Activated CD8-positive, alpha-beta T cell treated with anti-CD3 and anti-CD28 coated beads, Interleukin-2, amount 10 ng/mL, durations not matched to agents 7 days and 5 days (primary cell): ENCODE measurements around the gene INTS6L. TPM values are rescaled to one million over a fixed set of nuclear protein-coding genes. Genes with fewer than 3 reads are reported as not detected.
"Not testable (repeated sequence)": the region's sequence is repeated elsewhere in the genome, so short reads cannot be mapped to it uniquely, and the experiment has no call there.

Experiments used
- ATAC-seq: fragments of 150-1000 bp; cut with Tn5 transposase; one replicate; pipeline ENCODE4 v1.10.0; 2021; ENCODE audit warnings: moderate library complexity
- CTCF ChIA-PET: fragments of 350-600 bp; sonication (Branson Sonifier 250); formaldehyde crosslinking; loops from one replicate; lab custom pipeline; 2021; ENCODE audit warnings: antibody characterized with exemption; lab: Charles Lee
- POLR2A ChIA-PET: fragments of 350-600 bp; sonication (Branson Sonifier 250); formaldehyde crosslinking; loops from one replicate; lab custom pipeline; 2021; ENCODE audit warnings: antibody characterized with exemption; lab: Charles Lee
- DNase-seq: peaks from one replicate; pipeline ENCODE4 v3.0.0-alpha.2; 2020
- H3K27ac Mint-ChIP-seq: one replicate; pipeline ENCODE4 v1.8.0; 2021; ENCODE audit warnings: mild to moderate bottlenecking, mixed read lengths
- H3K27me3 Mint-ChIP-seq: one replicate; pipeline ENCODE4 v1.8.0; 2021; ENCODE audit warnings: low read depth, mixed read lengths
- H3K36me3 Mint-ChIP-seq: one replicate; pipeline ENCODE4 v1.8.0; 2021; ENCODE audit warnings: low read depth, mixed read lengths
- H3K4me1 Mint-ChIP-seq: one replicate; pipeline ENCODE4 v1.8.0; 2021; ENCODE audit warnings: low read depth, mixed read lengths
- H3K4me3 Mint-ChIP-seq: one replicate; pipeline ENCODE4 v1.8.0; 2021; ENCODE audit warnings: mild to moderate bottlenecking, mixed read lengths
- H3K9me3 Mint-ChIP-seq: one replicate; pipeline ENCODE4 v1.8.0; 2022; ENCODE audit warnings: mixed read lengths; ENCODE audit not compliant: insufficient read depth
- total RNA-seq, 2 experiments: library from RNA; stranded (reverse); gene quantifications; one replicate each; pipeline ENCODE4 v1.2.3, GENCODE V29; 2021

Gene INTS6L
- total RNA-seq, 2 experiments from 2014 or later, result 24.4 to 24.9 TPM

DNA sequence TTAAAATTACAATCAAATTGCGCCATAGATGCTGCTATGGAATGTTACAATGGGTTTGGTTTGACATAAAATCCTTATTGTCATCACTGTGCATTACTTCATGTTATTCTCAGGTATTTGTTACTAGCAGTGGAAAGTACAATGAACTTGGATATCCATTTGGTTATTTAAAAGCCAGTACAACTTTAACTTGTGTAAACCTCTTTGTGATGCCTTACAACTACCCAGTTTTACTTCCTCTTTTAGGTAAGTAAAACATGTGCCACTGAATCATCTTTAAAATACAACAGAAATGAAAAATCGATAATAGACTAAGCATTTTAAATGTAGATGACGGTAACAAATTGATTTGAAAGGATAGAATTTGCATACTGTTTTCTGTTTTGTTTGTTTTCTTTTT is 35.6 kb downstream of the INTS6L start:
- Mint-ChIP-seq H3K9me3 (no peaks in the 10 kb centered on the region), H3K4me3 (no peak overlapping the region), H3K27me3 (no peaks in the 10 kb centered on the region), H3K27ac (no peak overlapping the region), H3K4me1 (no peaks in the 10 kb centered on the region), H3K36me3 (peaks cover 36% of the 10 kb centered on the region)
- ATAC-seq (no peak), DNase-seq (no peak)
- POLR2A ChIA-PET, result no interaction called here
- CTCF ChIA-PET, result no interaction called here

DNA sequence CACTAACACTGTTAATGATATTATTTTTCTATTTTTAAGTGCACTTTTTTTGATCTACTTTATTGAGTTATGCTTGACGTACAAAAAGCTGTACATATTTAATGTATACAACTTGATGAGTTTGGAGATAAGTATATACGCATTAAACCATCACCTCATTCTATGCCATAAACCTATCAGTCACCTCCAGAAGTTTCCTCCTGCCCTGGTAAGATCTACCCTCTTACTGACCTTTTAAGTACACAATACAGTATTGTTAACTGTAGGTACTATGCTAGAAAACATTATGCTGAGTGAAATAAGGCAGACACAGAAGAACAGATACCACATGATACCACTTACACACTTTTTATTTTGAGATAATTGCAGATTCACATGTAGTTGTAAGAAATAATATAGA is 36.9 kb downstream of the INTS6L start:
- no peak overlapping the region for H3K27ac Mint-ChIP-seq
- peaks cover 36% of the 10 kb centered on the region for H3K36me3 Mint-ChIP-seq
- DNase-seq (no peak), ATAC-seq (no peak)
- ChIA-PET CTCF (no interaction called here), POLR2A (no interaction called here)
- H3K4me3 Mint-ChIP-seq, result no peak overlapping the region
- H3K4me1 Mint-ChIP-seq, result no peaks in the 10 kb centered on the region
- no peaks in the 10 kb centered on the region for H3K27me3 Mint-ChIP-seq
- no peaks in the 10 kb centered on the region for H3K9me3 Mint-ChIP-seq

DNA sequence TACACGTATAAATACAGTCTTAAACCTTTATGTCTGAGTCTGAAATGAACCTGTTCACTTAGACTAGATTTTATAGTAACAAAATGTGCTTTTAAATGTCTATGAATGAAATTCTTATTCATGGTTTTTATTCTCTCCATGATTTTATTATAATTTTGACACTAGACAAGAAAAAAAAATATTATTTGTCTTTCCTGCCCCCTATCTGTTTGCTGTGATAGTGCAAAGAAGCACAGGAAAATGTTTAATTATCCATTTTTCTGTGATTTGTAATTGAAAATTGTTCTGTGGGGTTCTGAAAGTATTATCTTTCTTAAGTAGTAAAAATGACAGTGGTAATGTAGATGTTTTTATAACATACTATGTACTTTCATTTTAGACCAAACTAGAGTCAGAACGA is 52.0 kb downstream of the INTS6L start:
- Mint-ChIP-seq H3K4me1 (peaks cover 8% of the 10 kb centered on the region), H3K36me3 (peaks cover 27% of the 10 kb centered on the region), H3K9me3 (no peaks in the 10 kb centered on the region), H3K27ac (no peak overlapping the region), H3K27me3 (no peaks in the 10 kb centered on the region), H3K4me3 (no peak overlapping the region)
- no peak for ATAC-seq
- CTCF ChIA-PET, result interaction anchor here (1.3 kb wide), 1 partner anchor 87 kb away, joined by 8 read pairs; no protein-coding TSS in a partner anchor
- DNase-seq, result no peak
- POLR2A ChIA-PET, result no interaction called here

DNA sequence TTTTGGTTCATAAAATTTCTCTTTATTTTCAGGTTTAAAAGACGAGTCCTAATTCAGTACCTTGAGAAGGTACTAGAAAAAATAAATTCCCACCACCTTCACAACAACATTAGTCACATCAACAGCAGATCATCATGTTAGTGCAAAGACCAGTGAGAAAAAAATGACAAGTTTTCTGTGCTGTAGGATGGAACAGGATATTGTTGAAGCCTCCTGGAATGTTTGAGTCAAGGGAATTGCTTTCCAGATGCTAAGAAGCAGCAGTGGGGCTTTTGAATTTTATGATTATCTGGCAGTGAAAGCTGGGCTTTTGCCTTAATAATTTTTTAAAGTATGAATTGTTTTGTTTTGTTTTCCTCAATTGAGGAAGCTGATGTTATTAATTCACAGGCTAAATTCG is 61.0 kb downstream of the INTS6L start:
- Mint-ChIP-seq H3K27me3 (no peaks in the 10 kb centered on the region), H3K27ac (no peak overlapping the region), H3K9me3 (no peaks in the 10 kb centered on the region), H3K4me1 (peaks cover 7% of the 10 kb centered on the region), H3K4me3 (no peak overlapping the region), H3K36me3 (peaks cover 35% of the 10 kb centered on the region)
- ChIA-PET POLR2A (no interaction called here), CTCF (no interaction called here)
- no peak for ATAC-seq
- no peak for DNase-seq

DNA sequence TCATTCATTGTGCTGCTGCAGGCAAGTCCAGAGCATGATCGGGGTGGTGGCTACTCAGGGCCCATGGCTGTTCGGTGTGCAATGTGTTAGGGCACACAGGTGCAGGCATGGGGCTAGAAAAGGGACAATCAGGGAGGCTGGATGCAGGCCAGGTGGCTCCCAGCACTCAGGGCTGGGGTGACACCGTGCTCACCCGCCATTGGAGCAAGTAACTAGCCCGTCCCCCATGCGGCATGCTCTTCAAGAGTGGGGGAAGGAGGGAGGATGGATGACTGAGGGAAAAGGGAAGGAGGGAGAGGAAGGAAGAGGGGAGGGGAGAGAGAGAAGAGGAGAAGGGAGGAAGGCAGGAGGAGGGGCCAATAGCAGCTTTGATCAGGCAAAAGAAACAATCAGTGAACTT is 64.7 kb downstream of the INTS6L start:
- no peak for ATAC-seq
- ChIA-PET CTCF (interaction anchor here (1.1 kb wide), 1 partner anchor 100 kb away, joined by 3 read pairs; no protein-coding TSS in a partner anchor), POLR2A (no interaction called here)
- no peak for DNase-seq
- Mint-ChIP-seq H3K27me3 (peaks cover 6% of the 10 kb centered on the region), H3K9me3 (no peaks in the 10 kb centered on the region), H3K4me1 (no peaks in the 10 kb centered on the region), H3K27ac (no peak overlapping the region), H3K36me3 (peaks cover 11% of the 10 kb centered on the region), H3K4me3 (no peak overlapping the region)

DNA sequence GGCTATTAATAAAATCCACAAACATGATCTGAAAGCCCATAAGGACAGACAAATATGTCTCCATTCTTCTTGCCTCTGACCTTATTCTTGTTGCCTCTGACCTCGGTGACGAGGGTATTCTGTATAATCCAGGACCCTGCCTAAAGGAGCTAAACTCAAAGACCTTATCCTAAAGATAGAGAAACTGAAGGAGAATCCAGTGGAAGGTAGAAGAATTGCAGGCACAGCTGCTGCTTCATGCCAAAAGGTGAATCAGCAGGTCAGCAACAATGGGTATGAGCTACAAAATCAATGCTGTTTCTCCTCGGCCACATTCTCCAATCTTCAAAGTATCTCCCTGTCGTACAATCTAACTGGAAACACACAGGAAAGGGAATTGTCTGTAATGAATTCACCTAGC is 71.4 kb downstream of the INTS6L start:
- ChIA-PET CTCF (interaction anchor here (1.1 to 1.4 kb wide), 2 partner anchors 20 to 49 kb away, joined by 3 read pairs; no protein-coding TSS in a partner anchor), POLR2A (no interaction called here)
- no peaks in the 10 kb centered on the region for H3K4me1 Mint-ChIP-seq
- no peaks in the 10 kb centered on the region for H3K9me3 Mint-ChIP-seq
- DNase-seq (no peak), ATAC-seq (no peak)
- no peak overlapping the region for H3K27ac Mint-ChIP-seq
- H3K27me3 Mint-ChIP-seq, result peaks cover 17% of the 10 kb centered on the region
- no peaks in the 10 kb centered on the region for H3K36me3 Mint-ChIP-seq
- no peak overlapping the region for H3K4me3 Mint-ChIP-seq

DNA sequence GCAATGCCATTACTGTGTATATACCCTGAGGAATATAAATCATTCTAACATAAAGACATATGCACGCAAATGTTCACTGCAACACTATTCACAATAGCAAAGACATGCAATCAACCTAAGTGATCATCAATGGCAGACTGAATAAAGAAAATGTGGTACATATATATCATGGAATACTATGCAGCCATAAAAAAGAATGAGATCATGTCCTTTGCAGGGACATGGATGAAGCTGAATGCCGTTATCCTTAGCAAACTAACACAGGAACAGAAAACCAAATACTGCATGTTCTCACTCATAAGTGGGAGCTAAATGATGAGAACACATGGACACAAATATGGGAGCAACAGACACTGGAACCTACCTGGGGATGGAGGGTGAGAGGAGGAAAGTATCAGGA is 73.6 kb downstream of the INTS6L start:
- POLR2A ChIA-PET, DNase-seq, H3K9me3 Mint-ChIP-seq, ATAC-seq, H3K4me3 Mint-ChIP-seq, H3K4me1 Mint-ChIP-seq, H3K36me3 Mint-ChIP-seq, H3K27ac Mint-ChIP-seq: not testable (repeated sequence)
- CTCF ChIA-PET, result interaction anchor here (0.7 kb wide), 1 partner anchor 113 kb away, joined by 3 read pairs; no protein-coding TSS in a partner anchor
- peaks cover 15% of the 10 kb centered on the region for H3K27me3 Mint-ChIP-seq

DNA sequence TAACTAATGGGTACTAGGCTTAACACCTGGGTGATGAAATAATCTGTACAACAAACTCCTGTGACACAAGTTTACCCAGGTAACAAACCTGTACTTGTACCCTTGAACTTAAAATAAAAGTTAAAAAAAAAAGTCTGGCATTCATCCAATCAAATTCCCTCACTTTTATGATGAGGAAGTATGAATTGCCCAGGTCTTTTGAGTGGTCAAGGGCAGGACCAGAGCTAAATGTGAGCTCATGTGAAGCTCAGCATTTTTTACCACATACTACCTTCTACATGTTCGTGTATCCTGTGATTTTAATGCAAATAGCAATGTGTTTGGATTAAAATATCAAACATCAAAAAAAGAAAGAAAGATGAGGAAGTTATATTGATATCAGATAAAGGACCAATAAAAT is 74.0 kb downstream of the INTS6L start:
- H3K9me3 Mint-ChIP-seq, DNase-seq, POLR2A ChIA-PET, H3K4me1 Mint-ChIP-seq, H3K27ac Mint-ChIP-seq, H3K36me3 Mint-ChIP-seq, H3K4me3 Mint-ChIP-seq, ATAC-seq: not testable (repeated sequence)
- peaks cover 15% of the 10 kb centered on the region for H3K27me3 Mint-ChIP-seq
- CTCF ChIA-PET, result interaction anchor here (0.7 to 1.5 kb wide), 2 partner anchors 110 to 113 kb away, joined by 3 to 4 read pairs; no protein-coding TSS in a partner anchor

DNA sequence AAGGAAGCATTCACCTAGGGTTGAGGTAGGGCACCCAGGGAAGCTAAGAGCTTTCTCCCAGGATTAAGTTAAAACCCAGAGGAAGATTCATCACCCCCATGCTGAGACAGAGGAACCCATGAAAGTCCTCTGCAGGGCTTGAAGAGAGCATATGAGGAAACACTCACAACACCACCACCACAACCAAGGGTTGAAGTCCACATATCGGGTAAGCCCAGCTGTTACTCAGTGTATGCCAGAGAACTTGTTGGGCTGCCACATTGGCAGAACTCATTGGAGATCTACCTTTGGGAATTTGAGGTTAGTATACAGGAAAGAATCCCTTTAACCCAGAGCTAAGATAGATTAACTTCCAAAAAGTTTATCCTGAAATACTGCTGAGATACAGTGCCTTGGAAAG is 75.1 kb downstream of the INTS6L start:
- H3K4me1 Mint-ChIP-seq, result no peaks in the 10 kb centered on the region
- H3K9me3 Mint-ChIP-seq, result no peaks in the 10 kb centered on the region
- no peaks in the 10 kb centered on the region for H3K36me3 Mint-ChIP-seq
- ChIA-PET POLR2A (no interaction called here), CTCF (interaction anchor here (1.5 kb wide), 1 partner anchor 111 kb away, joined by 4 read pairs; no protein-coding TSS in a partner anchor)
- H3K27me3 Mint-ChIP-seq, result peaks cover 12% of the 10 kb centered on the region
- ATAC-seq (no peak), DNase-seq (no peak)
- H3K4me3 Mint-ChIP-seq, result no peak overlapping the region
- no peak overlapping the region for H3K27ac Mint-ChIP-seq

DNA sequence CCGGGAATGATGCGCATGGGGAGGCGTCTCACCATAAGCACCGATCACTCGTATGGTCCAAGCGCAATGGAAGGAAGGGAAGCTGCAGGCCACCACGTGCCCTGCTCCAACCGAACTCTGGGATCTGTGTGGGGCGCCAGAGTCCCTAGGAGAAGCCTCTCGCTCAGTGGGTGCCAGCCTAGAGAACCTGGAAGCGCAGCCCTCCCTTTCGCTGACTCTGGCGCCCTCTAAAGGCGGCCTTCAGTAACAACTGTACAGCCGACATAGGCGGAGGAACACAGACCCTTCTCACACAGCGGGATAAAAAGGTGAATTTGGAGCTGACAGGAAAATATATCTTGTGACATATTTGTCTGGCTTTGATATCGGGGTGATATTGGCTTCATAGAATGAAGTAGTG is 76.0 kb downstream of the INTS6L start:
- ChIA-PET POLR2A (no interaction called here), CTCF (no interaction called here)
- Mint-ChIP-seq H3K27me3 (peaks cover 12% of the 10 kb centered on the region), H3K4me1 (no peaks in the 10 kb centered on the region), H3K27ac (no peak overlapping the region), H3K9me3 (no peaks in the 10 kb centered on the region), H3K36me3 (no peaks in the 10 kb centered on the region), H3K4me3 (no peak overlapping the region)
- ATAC-seq (peak; percentile 36), DNase-seq (peak; percentile 47)

DNA sequence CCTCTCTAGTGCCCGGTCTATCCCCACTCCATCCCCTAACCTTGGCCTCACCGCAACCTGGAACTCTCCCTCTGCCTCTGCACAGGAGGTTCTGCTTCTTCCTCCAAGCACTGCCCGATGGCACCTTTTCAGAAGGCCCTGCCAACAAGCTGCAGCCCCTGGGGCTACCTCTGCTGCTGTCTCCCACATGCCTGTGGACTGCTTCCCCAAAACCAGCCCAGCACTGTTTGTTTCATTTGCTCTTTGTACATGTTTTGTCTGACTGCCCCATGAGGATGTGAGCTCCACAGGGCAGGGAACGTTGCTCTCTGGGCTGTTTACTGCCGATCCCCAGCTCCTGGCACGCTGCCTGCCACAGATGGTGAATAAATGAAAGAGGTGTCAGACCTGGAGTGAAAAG is 85.4 kb downstream of the INTS6L start:
- CTCF ChIA-PET, result no interaction called here
- ATAC-seq (no peak), DNase-seq (no peak)
- no peak overlapping the region for H3K27ac Mint-ChIP-seq
- H3K4me3 Mint-ChIP-seq, result no peak overlapping the region
- H3K4me1 Mint-ChIP-seq, result no peaks in the 10 kb centered on the region
- POLR2A ChIA-PET, result no interaction called here
- no peaks in the 10 kb centered on the region for H3K9me3 Mint-ChIP-seq
- H3K27me3 Mint-ChIP-seq, result peaks cover 6% of the 10 kb centered on the region
- no peaks in the 10 kb centered on the region for H3K36me3 Mint-ChIP-seq

DNA sequence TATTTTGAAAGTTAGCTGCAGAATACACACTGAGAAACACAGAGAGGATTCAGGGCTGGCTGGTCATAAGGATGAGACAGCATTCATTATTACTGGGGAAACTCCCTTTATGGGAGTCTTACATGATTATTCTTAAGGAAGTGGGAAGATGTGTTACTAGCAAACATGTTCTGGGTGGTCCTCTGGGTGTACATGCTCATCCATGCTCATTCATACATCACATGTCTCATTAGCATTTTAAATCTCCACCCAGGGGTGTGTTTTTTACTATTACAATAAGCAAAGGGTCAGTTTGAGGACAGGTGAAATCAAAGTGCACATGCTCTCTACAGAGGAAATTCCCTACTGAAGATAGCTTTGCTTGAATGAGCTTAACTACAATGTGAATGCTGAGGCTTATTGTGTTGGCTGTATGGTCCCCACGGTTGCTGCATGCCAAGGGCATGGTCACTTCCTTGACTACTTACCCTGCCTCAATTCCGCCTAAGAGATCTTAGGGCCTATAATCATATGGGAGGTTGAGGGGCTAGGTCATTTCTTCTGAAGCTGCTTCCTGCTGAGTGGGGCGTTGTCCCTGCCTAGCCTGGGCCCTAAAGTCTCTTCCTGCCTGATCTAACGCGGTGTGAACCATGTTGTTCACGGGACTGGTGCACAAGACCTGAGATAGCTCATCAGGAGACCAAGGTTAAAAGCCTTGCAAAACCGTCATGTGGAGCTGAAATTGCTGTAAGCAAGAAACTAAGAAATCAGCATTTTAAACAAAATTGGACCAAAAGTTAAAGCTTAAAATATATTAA is 104.1 kb downstream of the INTS6L start:
- H3K27me3 Mint-ChIP-seq, H3K9me3 Mint-ChIP-seq: not testable (repeated sequence)

More for the DNA sequence above, 104.1 kb downstream of the INTS6L start:
- H3K27ac Mint-ChIP-seq, H3K36me3 Mint-ChIP-seq, H3K4me1 Mint-ChIP-seq, DNase-seq, ATAC-seq, CTCF ChIA-PET, POLR2A ChIA-PET, H3K4me3 Mint-ChIP-seq: not testable (repeated sequence)
